ENCODE data around the gene RALGPS1.

Gene RALGPS1

DNA sequence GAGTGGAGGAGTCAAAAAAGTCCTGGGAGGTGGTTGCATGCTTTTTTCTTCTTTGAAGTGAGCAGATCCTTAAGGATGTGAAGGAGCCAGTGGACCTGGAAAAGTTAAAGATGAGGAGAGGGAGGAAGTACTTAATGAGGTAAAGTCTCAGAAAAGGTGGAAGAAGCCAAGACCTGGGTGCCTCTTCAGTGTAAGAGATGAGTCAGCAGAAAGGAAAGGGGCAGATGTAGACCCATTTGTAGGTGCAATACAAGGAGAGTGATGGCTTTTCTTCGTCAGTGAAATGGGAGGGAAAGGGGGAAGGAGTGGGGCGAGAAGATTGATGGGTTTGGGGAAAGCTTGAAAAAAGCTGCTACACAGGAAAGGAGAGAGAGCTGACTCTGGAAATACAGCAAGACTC, 124.9 kb downstream of the RALGPS1 start:
- no peak for DNase-seq (ENCODE audit: low read depth)
- H3K4me3 ChIP-seq (ENCODE audit: low read length) = no peak overlapping the region
- TF ChIP-seq, protein P1, sequence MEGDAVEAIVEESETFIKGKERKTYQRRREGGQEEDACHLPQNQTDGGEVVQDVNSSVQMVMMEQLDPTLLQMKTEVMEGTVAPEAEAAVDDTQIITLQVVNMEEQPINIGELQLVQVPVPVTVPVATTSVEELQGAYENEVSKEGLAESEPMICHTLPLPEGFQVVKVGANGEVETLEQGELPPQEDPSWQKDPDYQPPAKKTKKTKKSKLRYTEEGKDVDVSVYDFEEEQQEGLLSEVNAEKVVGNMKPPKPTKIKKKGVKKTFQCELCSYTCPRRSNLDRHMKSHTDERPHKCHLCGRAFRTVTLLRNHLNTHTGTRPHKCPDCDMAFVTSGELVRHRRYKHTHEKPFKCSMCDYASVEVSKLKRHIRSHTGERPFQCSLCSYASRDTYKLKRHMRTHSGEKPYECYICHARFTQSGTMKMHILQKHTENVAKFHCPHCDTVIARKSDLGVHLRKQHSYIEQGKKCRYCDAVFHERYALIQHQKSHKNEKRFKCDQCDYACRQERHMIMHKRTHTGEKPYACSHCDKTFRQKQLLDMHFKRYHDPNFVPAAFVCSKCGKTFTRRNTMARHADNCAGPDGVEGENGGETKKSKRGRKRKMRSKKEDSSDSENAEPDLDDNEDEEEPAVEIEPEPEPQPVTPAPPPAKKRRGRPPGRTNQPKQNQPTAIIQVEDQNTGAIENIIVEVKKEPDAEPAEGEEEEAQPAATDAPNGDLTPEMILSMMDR (conservative IDR thresholded peaks at IDR 0.05; ENCODE audit: low read length) = no peak

DNA sequence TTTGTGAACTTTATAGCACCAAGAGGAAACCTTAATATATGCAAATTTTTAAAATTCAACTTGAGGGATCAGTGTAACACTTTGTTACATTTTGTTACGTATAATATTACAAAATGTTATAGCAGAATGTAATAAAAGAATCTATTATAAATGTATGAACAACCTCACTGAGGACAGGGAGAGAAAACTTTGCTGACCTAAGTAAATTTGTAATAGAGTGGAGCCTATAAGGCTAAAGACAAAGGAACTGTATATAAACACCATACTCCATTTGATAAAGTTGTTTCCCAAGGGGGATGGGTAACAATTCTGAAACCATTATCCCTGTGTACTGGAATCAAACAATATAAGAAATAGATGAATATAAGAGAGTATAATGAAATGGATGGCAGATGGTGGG, 130.6 kb downstream of the RALGPS1 start:
- DNase-seq (ENCODE audit: low read depth) = no peak
- TF ChIP-seq, protein P1 (conservative IDR thresholded peaks at IDR 0.05; ENCODE audit: low read length) = no peak
- no peak overlapping the region for H3K4me3 ChIP-seq (ENCODE audit: low read length)

DNA sequence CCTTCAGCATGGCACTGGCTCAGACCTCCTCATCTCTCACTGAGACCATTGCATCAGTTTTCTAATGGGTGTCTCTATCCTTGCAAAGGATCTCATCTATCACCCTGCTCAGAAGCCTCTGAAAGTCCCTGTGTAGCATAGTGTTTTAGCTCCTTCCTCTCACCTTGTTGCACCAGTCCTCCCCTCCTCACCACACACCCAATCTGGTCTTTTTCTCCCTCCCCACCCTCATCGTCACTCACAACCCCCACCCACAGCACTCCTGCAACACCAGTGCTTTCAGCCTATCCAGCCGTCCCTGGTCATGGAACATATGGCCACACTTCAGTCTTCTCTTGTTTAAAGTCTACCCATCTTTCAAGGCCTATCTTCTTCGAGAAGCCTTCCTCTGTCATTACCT, 133.4 kb downstream of the RALGPS1 start:
- H3K4me3 ChIP-seq (ENCODE audit: low read length) = no peak overlapping the region
- no peak for DNase-seq (ENCODE audit: low read depth)
- TF ChIP-seq, protein P1 (conservative IDR thresholded peaks at IDR 0.05; ENCODE audit: low read length) = no peak

DNA sequence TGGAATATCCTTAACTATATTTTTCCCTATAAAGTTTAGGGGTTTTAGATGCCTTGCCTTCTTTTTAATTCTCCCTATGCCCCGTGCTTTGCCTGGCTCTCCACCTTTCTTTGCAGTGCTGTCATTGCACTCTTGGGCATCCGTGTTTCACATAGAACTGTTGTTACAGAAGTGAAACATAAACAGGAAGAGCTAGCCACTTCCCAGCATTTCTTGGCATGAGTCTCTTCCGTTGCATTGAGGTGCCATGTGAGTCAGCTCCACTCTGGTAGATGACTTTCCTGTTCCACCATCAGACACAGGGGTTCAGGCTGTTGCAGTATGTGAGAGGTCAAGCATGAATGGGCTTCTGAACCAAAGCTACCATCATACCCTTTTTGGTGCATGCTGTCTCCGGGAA, 134.5 kb downstream of the RALGPS1 start:
- H3K4me3 ChIP-seq (ENCODE audit: low read length) = no peak overlapping the region
- DNase-seq (ENCODE audit: low read depth) = peak; percentile 89
- TF ChIP-seq, protein P1 (conservative IDR thresholded peaks at IDR 0.05; ENCODE audit: low read length) = peak; percentile 41

DNA sequence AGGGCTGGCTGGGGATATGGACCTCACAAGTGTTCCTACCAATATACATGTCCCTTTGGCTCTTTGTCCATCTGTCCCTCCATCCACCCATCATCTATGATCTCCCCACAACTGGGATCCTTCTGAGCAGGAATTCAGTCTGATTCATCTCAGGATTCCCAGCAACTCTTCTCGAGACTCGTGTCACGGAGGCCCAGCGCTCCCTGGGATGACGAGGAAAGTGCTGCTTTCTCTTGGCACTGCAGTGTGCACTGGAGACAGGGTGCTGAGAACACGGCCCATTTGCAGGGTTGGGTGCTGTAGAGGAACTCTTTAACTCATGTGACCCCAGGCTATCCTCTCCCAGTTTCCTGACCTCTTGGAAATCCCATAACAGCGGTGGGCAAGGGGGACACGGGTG, 135.0 kb downstream of the RALGPS1 start:
- H3K4me3 ChIP-seq (ENCODE audit: low read length) = no peak overlapping the region
- DNase-seq (ENCODE audit: low read depth) = no peak
- TF ChIP-seq, protein P1 (conservative IDR thresholded peaks at IDR 0.05; ENCODE audit: low read length) = no peak

DNA sequence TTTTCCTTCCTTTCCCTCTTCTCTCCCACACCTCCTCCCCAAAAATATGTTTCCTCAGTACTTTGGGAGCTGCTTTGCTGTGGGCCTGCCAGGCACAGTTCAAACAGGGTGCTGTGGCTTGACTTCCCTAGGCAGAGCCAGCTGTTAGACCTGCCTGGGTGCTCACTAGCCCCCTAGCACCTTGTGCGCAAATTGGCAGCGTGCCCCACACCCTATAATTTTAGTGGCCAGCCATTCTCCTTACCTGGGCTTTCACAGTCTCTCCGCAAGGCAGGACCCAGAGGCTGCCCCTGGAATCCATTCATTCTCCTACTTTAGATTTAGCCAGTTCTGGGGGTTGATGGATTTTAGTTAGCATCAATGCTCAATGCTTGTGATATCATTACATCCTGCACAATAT, 135.6 kb downstream of the RALGPS1 start:
- DNase-seq (ENCODE audit: low read depth) = no peak
- H3K4me3 ChIP-seq (ENCODE audit: low read length) = no peak overlapping the region
- TF ChIP-seq, protein P1 (conservative IDR thresholded peaks at IDR 0.05; ENCODE audit: low read length) = no peak

DNA sequence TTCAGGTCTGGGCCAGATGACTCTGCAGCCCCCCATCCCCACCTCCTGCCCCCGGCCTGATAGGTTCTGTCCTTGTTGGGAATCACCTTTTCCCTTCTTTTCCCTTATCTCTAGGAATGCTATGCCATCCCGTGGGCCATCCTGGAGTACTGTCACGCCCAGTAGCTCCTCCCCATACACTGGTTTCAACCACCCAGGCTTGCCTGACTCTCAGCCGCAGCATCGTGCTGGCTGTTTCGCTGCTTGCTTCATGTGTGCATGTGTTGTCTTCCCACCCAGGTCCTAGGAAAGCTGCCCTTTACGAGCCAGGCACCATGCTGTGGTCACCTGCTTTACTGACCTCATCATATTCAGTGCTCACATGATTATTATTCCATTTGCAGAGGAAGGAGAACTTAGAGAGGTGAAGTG, 136.0 kb downstream of the RALGPS1 start:
- TF ChIP-seq, protein P1 (conservative IDR thresholded peaks at IDR 0.05; ENCODE audit: low read length) = no peak
- no peak for DNase-seq (ENCODE audit: low read depth)
- no peak overlapping the region for H3K4me3 ChIP-seq (ENCODE audit: low read length)
